Measurements from ENCODE around the gene PRKCH.

PRKCH gene

GRCh38 chr14:61382842-61383241, 61.5 kb downstream of the PRKCH start:
- H3K36me3 Mint-ChIP-seq (ENCODE audit: low read depth), result no peaks in the 10 kb centered on the region
- DNase-seq, result no peak
- peaks cover under 1% of the 10 kb centered on the region for H3K9me3 Mint-ChIP-seq
- no peak overlapping the region for H3K27ac Mint-ChIP-seq
- no peaks in the 10 kb centered on the region for H3K4me1 Mint-ChIP-seq
- no peak for TF ChIP-seq CTCF (IDR thresholded peaks at IDR 0.05)
- H3K4me3 Mint-ChIP-seq, result no peak overlapping the region
- peaks cover 3% of the 10 kb centered on the region for H3K27me3 Mint-ChIP-seq (ENCODE audit: low read depth, poor library complexity)

- Mint-ChIP-seq H3K4me3 (no peak overlapping the region), H3K9me3 (no peaks in the 10 kb centered on the region), H3K27ac (no peak overlapping the region), H3K4me1 (peaks cover 7% of the 10 kb centered on the region), H3K27me3 (ENCODE audit: low read depth, poor library complexity) (no peaks in the 10 kb centered on the region), H3K36me3 (ENCODE audit: low read depth) (no peaks in the 10 kb centered on the region)
- no peak for TF ChIP-seq CTCF (IDR thresholded peaks at IDR 0.05)
- no peak for DNase-seq
These were observed 63.8 kb downstream of the PRKCH start for GRCh38 chr14:61385002-61385685.

DNA sequence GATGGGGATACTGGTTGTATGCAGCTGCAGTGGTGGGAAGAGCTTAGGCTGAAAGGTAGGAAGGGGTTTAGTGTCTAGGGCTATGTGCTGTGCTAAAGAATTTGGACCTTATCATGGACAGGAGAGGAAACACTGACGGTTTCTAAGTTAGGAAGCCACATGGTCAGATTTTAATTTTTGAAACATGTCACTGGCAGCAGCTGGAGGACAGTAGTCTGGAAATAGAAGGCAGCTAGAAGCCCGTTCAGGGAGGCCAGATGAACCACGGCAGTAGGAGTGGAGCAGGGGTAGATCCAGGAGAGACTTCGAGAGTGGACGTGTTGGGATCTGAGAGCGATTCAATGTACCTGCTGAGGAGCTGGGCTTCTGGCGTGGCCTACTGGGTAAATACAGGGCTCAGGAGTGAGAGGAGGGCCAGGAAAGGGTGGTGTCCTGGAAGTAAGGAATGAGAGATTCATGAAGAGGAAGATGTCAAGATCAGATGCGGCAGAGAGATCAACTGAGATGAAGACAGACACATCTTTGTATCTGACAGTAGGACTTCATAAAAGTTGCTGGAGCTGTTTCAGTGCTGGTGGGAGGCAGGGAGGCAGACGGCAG, 64.9 kb downstream of the PRKCH start:
- H3K27me3 Mint-ChIP-seq (ENCODE audit: low read depth, poor library complexity), result no peaks in the 10 kb centered on the region
- H3K9me3 Mint-ChIP-seq, result no peaks in the 10 kb centered on the region
- TF ChIP-seq CTCF (IDR thresholded peaks at IDR 0.05), result no peak
- no peak overlapping the region for H3K4me3 Mint-ChIP-seq
- no peak for DNase-seq
- no peak overlapping the region for H3K27ac Mint-ChIP-seq
- peaks cover 7% of the 10 kb centered on the region for H3K4me1 Mint-ChIP-seq
- no peaks in the 10 kb centered on the region for H3K36me3 Mint-ChIP-seq (ENCODE audit: low read depth)

DNA sequence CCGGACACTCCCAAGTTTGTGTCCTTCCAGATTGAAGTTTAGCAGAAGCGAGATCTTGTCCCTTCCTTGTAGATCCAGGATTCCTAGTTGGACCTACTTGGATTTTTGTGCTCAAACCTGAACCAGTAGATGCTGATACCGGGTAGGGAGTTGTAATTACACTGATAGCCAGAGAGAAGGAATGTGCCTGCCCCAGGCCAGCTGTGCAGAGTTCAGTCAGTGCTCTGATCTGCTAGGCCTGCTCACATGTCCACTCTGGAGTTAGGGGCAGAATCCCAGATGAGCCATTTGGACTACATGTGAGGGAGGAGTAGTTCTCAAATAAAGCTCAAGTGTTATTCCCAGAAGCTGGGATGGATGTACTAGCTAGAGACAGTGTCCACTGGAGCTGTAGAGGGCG, 65.7 kb downstream of the PRKCH start:
- no peaks in the 10 kb centered on the region for H3K36me3 Mint-ChIP-seq (ENCODE audit: low read depth)
- peaks cover 7% of the 10 kb centered on the region for H3K4me1 Mint-ChIP-seq
- no peak overlapping the region for H3K4me3 Mint-ChIP-seq
- DNase-seq, result no peak
- no peaks in the 10 kb centered on the region for H3K27me3 Mint-ChIP-seq (ENCODE audit: low read depth, poor library complexity)
- H3K9me3 Mint-ChIP-seq, result no peaks in the 10 kb centered on the region
- TF ChIP-seq CTCF (IDR thresholded peaks at IDR 0.05), result no peak
- no peak overlapping the region for H3K27ac Mint-ChIP-seq

GRCh38 chr14:61388173-61388975, 67.0 kb downstream of the PRKCH start:
- DNase-seq, result no peak
- TF ChIP-seq CTCF (IDR thresholded peaks at IDR 0.05), result no peak
- H3K27me3 Mint-ChIP-seq (ENCODE audit: low read depth, poor library complexity), result no peaks in the 10 kb centered on the region
- H3K9me3 Mint-ChIP-seq, result no peaks in the 10 kb centered on the region
- no peak overlapping the region for H3K27ac Mint-ChIP-seq
- H3K4me1 Mint-ChIP-seq, result peaks cover 14% of the 10 kb centered on the region
- no peak overlapping the region for H3K4me3 Mint-ChIP-seq
- no peaks in the 10 kb centered on the region for H3K36me3 Mint-ChIP-seq (ENCODE audit: low read depth)

Measured in nephron progenitor cell (in vitro differentiated cells).